ENCODE results near the gene AVPI1.

The AVPI1 gene

DNA sequence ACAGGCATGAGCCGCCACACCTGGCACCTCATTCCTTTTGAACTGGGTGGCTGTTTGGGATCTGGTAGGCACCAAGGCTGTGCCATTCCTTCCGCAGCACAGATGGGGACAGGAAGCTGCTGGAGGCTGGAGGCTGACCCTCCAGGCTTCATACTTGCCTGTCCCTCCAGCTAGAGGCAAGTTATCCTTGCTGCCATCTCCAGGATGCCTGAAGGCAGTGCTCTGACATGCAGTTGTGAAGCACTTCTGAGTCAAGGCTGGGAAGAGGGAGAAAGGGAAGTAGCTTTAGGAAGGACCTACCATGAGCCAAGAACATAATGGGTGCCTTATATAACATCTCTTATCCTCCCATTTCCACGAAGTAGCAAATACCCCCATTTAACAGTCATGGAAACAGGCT, 36.0 kb upstream of the AVPI1 start:
- Histone ChIP-seq H3K9me3 (ENCODE audit: severe bottlenecking) (no peaks in the 10 kb centered on the region), H3K27ac (ENCODE audit: poor library complexity, severe bottlenecking) (peak overlapping the region; percentile 78), H3K27me3 (ENCODE audit: insufficient read depth, poor library complexity, severe bottlenecking) (no peaks in the 10 kb centered on the region), H3K36me3 (ENCODE audit: low read depth) (peaks cover 3% of the 10 kb centered on the region), H3K4me1 (ENCODE audit: insufficient read depth, poor library complexity, severe bottlenecking) (peaks cover 39% of the 10 kb centered on the region), H3K4me3 (ENCODE audit: severe bottlenecking) (no peak overlapping the region)
- TF ChIP-seq CTCF (IDR thresholded peaks at IDR 0.05; ENCODE audit: poor library complexity, severe bottlenecking) = no peak
- no peak for ATAC-seq (ENCODE audit: low read depth)
- no peak for DNase-seq (ENCODE audit: low spot score)

- Histone ChIP-seq H3K4me3 (ENCODE audit: severe bottlenecking) (no peak overlapping the region), H3K36me3 (ENCODE audit: low read depth) (peaks cover 12% of the 10 kb centered on the region), H3K9me3 (ENCODE audit: severe bottlenecking) (no peaks in the 10 kb centered on the region), H3K27ac (ENCODE audit: poor library complexity, severe bottlenecking) (peak overlapping the region; percentile 78), H3K27me3 (ENCODE audit: insufficient read depth, poor library complexity, severe bottlenecking) (no peaks in the 10 kb centered on the region), H3K4me1 (ENCODE audit: insufficient read depth, poor library complexity, severe bottlenecking) (peaks cover 47% of the 10 kb centered on the region)
- DNase-seq (ENCODE audit: low spot score) = no peak
- ATAC-seq (ENCODE audit: low read depth) = no peak
- no peak for TF ChIP-seq CTCF (IDR thresholded peaks at IDR 0.05; ENCODE audit: poor library complexity, severe bottlenecking)
These were observed 35.1 kb upstream of the AVPI1 start for GRCh38 chr10:97721871-97722780.

GRCh38 chr10:97719602-97720001, 32.6 kb upstream of the AVPI1 start:
- no peak for DNase-seq (ENCODE audit: low spot score)
- H3K27ac ChIP-seq (ENCODE audit: poor library complexity, severe bottlenecking) = peak overlapping the region; percentile 94

GRCh38 chr10:97718659-97719142, 31.7 kb upstream of the AVPI1 start:
- no peaks in the 10 kb centered on the region for H3K27me3 ChIP-seq (ENCODE audit: insufficient read depth, poor library complexity, severe bottlenecking)
- peak; percentile 96 for DNase-seq (ENCODE audit: low spot score)
- H3K27ac ChIP-seq (ENCODE audit: poor library complexity, severe bottlenecking) = peak overlapping the region; percentile 94
- peaks cover 31% of the 10 kb centered on the region for H3K36me3 ChIP-seq (ENCODE audit: low read depth)
- TF ChIP-seq CTCF (IDR thresholded peaks at IDR 0.05; ENCODE audit: poor library complexity, severe bottlenecking) = no peak
- peak; percentile 81 for ATAC-seq (ENCODE audit: low read depth)
- H3K9me3 ChIP-seq (ENCODE audit: severe bottlenecking) = no peaks in the 10 kb centered on the region
- no peak overlapping the region for H3K4me3 ChIP-seq (ENCODE audit: severe bottlenecking)
- H3K4me1 ChIP-seq (ENCODE audit: insufficient read depth, poor library complexity, severe bottlenecking) = peaks cover 46% of the 10 kb centered on the region

More at GRCh38 chr10:97719602-97720001, 32.6 kb upstream of the AVPI1 start:
- ATAC-seq (ENCODE audit: low read depth) = peak; percentile 17; the same call in 2 of the 3 replicates
- peaks cover 53% of the 10 kb centered on the region for H3K4me1 ChIP-seq (ENCODE audit: insufficient read depth, poor library complexity, severe bottlenecking)
- H3K36me3 ChIP-seq (ENCODE audit: low read depth) = peaks cover 31% of the 10 kb centered on the region
- TF ChIP-seq CTCF (IDR thresholded peaks at IDR 0.05; ENCODE audit: poor library complexity, severe bottlenecking) = no peak
- no peak overlapping the region for H3K4me3 ChIP-seq (ENCODE audit: severe bottlenecking)
- no peaks in the 10 kb centered on the region for H3K9me3 ChIP-seq (ENCODE audit: severe bottlenecking)
- no peaks in the 10 kb centered on the region for H3K27me3 ChIP-seq (ENCODE audit: insufficient read depth, poor library complexity, severe bottlenecking)

- no peak for TF ChIP-seq CTCF (IDR thresholded peaks at IDR 0.05; ENCODE audit: poor library complexity, severe bottlenecking)
- Histone ChIP-seq H3K9me3 (ENCODE audit: severe bottlenecking) (no peaks in the 10 kb centered on the region), H3K36me3 (ENCODE audit: low read depth) (peaks cover 31% of the 10 kb centered on the region), H3K4me1 (ENCODE audit: insufficient read depth, poor library complexity, severe bottlenecking) (peaks cover 47% of the 10 kb centered on the region), H3K27ac (ENCODE audit: poor library complexity, severe bottlenecking) (peak overlapping the region; percentile 94), H3K4me3 (ENCODE audit: severe bottlenecking) (no peak overlapping the region), H3K27me3 (ENCODE audit: insufficient read depth, poor library complexity, severe bottlenecking) (no peaks in the 10 kb centered on the region)
- DNase-seq (ENCODE audit: low spot score) = no peak
- ATAC-seq (ENCODE audit: low read depth) = no peak
These were observed 31.1 kb upstream of the AVPI1 start for GRCh38 chr10:97718178-97718577.
